ENCODE data around the gene GULP1. TPM values are rescaled to one million over a fixed set of nuclear protein-coding genes. Genes with fewer than 3 reads are reported as not detected.

GULP1 gene
- total RNA-seq, 1 donor from 2014 or later, result 30.0 TPM

DNA sequence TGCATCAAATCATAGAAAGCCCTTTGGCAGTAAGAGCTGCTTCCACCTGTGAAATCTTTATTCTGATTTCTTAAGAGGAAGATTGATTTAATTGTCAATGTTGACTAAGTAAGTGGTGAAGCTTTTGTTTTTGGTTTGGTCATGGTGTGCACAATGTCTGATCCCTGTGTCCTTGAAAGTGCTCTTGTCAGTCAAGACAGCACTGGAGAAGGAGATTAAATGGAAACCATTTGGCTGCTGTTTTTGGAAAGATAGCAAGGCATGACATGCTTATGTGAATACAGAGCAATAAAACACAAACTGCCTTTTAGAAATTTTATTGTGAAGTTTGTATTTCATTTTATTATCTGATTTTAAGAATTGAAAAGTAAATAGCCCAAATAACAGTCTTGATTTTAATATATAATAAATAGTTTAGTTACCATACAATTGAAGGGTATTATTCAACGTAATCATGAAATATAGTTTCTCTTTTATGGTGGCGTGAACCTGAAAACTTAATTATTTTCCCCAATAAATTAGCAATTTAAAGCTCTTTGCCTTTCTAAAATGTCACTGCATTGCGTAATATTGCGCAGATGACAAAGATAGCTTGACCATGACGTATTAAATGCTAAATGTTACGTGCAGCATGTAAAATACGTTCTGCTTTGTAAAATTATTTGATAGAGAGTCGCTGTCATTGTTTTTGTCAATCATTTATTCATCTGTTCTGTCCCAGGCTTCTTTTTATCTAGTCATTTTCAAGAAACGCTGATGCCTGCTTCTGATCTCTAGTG is 69.0 kb downstream of the GULP1 start:
- FAIRE-seq, result no peak

DNA sequence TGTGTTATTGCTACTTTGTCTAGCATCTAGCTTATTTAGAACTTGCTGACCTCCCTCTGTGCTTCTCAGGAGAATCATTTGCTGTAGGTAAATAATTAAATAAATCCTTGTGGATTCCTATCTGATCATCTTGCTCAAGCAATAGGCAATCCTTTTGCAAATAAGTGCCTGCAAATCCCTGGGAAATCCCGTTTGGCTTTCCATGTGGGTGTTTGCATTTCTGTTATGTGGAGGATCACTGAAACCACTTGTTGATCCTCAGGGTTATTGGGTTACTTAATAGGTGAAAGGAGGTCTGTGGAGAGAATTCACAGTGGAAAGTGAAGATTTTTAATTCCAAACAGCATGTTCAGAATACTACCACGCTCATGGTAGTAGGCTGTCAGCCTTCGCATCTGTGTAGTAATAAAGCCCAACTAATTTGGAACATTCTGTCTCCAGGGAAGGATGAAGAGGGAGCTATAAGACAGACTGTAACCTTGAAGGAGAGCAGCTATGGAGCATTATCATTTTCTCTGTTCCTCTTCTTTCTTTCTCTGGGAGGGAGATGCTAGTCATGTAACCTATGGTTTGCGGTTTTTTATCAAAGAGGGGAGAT is 72.5 kb downstream of the GULP1 start:
- no peak for FAIRE-seq
- H3K36me3 ChIP-seq (ENCODE audit: control insufficient read depth, insufficient read depth, low read length), result no peaks in the 10 kb centered on the region
- no peak for DNase-seq (ENCODE audit: low read depth)
- H3K4me3 ChIP-seq (ENCODE audit: low read depth, low read length), result no peak overlapping the region
- no peaks in the 10 kb centered on the region for H3K27me3 ChIP-seq (ENCODE audit: control insufficient read depth, insufficient read depth, low read length)
- TF ChIP-seq, protein P1, sequence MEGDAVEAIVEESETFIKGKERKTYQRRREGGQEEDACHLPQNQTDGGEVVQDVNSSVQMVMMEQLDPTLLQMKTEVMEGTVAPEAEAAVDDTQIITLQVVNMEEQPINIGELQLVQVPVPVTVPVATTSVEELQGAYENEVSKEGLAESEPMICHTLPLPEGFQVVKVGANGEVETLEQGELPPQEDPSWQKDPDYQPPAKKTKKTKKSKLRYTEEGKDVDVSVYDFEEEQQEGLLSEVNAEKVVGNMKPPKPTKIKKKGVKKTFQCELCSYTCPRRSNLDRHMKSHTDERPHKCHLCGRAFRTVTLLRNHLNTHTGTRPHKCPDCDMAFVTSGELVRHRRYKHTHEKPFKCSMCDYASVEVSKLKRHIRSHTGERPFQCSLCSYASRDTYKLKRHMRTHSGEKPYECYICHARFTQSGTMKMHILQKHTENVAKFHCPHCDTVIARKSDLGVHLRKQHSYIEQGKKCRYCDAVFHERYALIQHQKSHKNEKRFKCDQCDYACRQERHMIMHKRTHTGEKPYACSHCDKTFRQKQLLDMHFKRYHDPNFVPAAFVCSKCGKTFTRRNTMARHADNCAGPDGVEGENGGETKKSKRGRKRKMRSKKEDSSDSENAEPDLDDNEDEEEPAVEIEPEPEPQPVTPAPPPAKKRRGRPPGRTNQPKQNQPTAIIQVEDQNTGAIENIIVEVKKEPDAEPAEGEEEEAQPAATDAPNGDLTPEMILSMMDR (IDR thresholded peaks at IDR 0.05; ENCODE audit: insufficient read depth, low read length, severe bottlenecking), result no peak

More for the DNA sequence above, 69.0 kb downstream of the GULP1 start:
- no peak overlapping the region for H3K4me3 ChIP-seq (ENCODE audit: low read depth, low read length)
- TF ChIP-seq, protein P1 (IDR thresholded peaks at IDR 0.05; ENCODE audit: insufficient read depth, low read length, severe bottlenecking), result no peak
- DNase-seq (ENCODE audit: low read depth), result no peak
- H3K27me3 ChIP-seq (ENCODE audit: control insufficient read depth, insufficient read depth, low read length), result no peaks in the 10 kb centered on the region
- no peaks in the 10 kb centered on the region for H3K36me3 ChIP-seq (ENCODE audit: control insufficient read depth, insufficient read depth, low read length)

DNA sequence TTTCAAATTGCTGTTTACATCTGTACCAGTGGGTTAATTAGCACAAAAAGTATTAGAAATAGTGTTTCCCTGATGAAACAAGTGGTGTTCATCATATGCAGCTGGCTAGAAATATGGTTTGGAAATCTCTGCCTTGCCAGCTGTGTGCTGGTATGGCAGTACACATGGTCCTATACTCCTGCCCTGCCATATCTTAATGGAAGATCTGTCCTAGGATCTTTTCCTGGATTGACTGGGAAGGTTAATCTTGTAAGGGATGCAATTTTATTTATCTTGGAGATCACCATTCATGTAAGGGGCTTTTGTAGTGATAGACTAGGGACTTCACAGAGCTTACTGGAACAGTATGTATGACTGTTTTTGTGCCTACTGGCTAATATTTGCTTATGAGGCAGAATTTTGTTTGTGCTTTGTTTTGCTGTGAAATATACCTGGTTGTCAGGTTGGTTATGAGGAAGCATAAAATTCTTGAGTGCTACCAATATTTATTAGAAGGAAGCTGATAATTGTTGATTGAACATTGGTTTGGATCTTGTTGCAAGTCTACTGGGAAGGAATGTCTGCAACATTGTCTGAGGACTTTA is 73.5 kb downstream of the GULP1 start:
- no peak overlapping the region for H3K4me3 ChIP-seq (ENCODE audit: low read depth, low read length)
- DNase-seq (ENCODE audit: low read depth), result no peak
- no peaks in the 10 kb centered on the region for H3K36me3 ChIP-seq (ENCODE audit: control insufficient read depth, insufficient read depth, low read length)
- FAIRE-seq, result no peak
- TF ChIP-seq, protein P1 (IDR thresholded peaks at IDR 0.05; ENCODE audit: insufficient read depth, low read length, severe bottlenecking), result no peak
- no peaks in the 10 kb centered on the region for H3K27me3 ChIP-seq (ENCODE audit: control insufficient read depth, insufficient read depth, low read length)

DNA sequence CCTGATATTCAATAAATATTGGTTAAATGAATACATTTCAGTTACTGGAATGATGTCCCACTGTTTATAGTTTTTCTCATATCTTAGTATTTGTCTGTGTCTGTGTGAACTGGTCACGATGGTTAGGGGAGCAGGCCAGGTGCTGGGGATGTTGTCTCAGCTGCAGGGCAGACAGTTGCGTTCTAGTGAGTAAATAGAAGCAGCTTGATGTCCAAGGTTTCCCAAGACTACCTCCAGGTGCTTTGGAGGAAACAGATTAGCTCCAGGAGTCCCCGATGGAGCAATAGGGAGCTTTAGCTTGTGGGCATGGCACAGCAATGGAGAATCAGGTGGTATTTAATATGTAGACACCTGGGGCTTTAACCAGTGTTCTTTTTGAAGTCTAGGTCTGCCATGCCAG is 75.5 kb downstream of the GULP1 start:
- FAIRE-seq (no peak), DNase-seq (ENCODE audit: low read depth) (no peak)
- Histone ChIP-seq H3K4me3 (ENCODE audit: low read depth, low read length) (no peak overlapping the region), H3K27me3 (ENCODE audit: control insufficient read depth, insufficient read depth, low read length) (no peaks in the 10 kb centered on the region), H3K36me3 (ENCODE audit: control insufficient read depth, insufficient read depth, low read length) (no peaks in the 10 kb centered on the region)
- TF ChIP-seq, protein P1 (IDR thresholded peaks at IDR 0.05; ENCODE audit: insufficient read depth, low read length, severe bottlenecking), result no peak

DNA sequence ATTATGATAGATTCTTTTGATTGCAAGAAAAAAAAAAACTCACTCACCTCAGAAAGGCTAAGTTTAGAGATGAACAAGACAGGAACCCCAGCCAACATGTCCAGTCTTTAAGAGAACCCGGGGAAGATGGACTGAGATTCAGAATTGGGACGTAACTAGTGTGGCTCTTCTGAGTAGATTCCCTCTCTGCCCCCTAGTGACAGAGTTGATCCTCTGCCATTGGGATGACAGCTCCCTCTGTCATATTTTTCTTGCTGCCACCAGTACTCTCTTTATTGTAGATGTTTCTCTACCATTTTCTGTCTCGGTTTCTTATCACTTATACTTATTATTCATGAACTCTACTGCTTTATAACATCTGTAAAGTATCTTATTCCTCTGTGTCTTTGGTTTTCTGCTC is 77.7 kb downstream of the GULP1 start:
- peak; percentile 79 for FAIRE-seq
- DNase-seq (ENCODE audit: low read depth), result peak; percentile 49
- Histone ChIP-seq H3K36me3 (ENCODE audit: control insufficient read depth, insufficient read depth, low read length) (no peaks in the 10 kb centered on the region), H3K27me3 (ENCODE audit: control insufficient read depth, insufficient read depth, low read length) (no peaks in the 10 kb centered on the region), H3K4me3 (ENCODE audit: low read depth, low read length) (no peak overlapping the region)
- TF ChIP-seq, protein P1 (IDR thresholded peaks at IDR 0.05; ENCODE audit: insufficient read depth, low read length, severe bottlenecking), result peak; percentile 78
